Fibroblast of peridontal ligament (primary cell): ENCODE measurements around the gene LSM14B.

ENCODE experiments used
- DNase-seq: peaks from one replicate; pipeline ENCODE4 v3.0.0-alpha.2; 2010; ENCODE audit errors: extremely low read depth

The LSM14B gene

GRCh38 chr20:62183426-62184142 is 61.3 kb downstream of the LSM14B start:
- peak; percentile 21 for DNase-seq
